ENCODE measurements around the gene EGLN3. TPM values are rescaled to one million over a fixed set of nuclear protein-coding genes. Genes with fewer than 3 reads are reported as not detected.

EGLN3 gene
- total and polyA plus RNA-seq, 2 of the 13 experiments (the other 11 are each of a cell fraction or from before 2014, with no cell fraction given) = 0.18 to 27.3 TPM

- TF ChIP-seq MAFK (conservative IDR thresholded peaks at IDR 0.05 in 1 of 2, IDR thresholded peaks at IDR 0.05 in 1 of 2; ENCODE audit: low read length in 2 of 2) (peak in 1 of 2 experiments; percentile 13; a peak in 1 of 4 replicates), ZNF563 (CRISPR knock-in tag; IDR thresholded peaks at IDR 0.05) (no peak), NFE2L2 (IDR thresholded peaks at IDR 0.05; ENCODE audit: low read length) (0 out of 2 replicates have a peak, but pooled peaks have one; percentile 16)
Measured at GRCh38 chr14:33916663-33917565, 34.0 kb downstream of the EGLN3 start (continued).

DNA sequence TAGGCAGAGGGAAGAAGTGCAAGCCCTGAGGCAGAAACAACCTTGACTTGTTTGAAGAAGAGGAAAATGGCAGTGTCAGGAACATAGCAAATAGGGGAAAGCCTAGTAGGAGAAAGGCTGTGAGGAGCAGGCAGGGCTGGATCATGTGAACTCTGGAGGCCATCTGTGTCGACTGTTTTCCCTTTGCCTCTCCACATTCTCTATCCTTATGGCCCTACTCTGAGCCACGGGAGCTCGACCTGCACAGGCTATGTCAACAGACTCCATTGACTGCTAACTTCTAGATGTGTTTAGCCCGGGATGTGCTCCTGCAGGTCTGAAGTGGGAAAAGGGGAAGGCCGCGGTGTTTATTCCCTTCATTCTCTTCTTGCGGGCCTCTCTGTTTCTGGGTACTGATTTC, 35.2 kb downstream of the EGLN3 start:
- in situ Hi-C loops (cut with HindIII; ENCODE audit: extremely low pct_ligation_motif_present, low pct_unique_long_range_greater_than_20kb) (no loop called here), intact Hi-C loops (cut with micrococcal nuclease; ENCODE audit: unreplicated experiment) (no loop called here)
- H3K36me3 ChIP-seq (replicated peaks in 1 of 2; ENCODE audit: control insufficient read depth in 1 of 2, insufficient read depth in 2 of 2, low read length in 2 of 2) = no peaks in the 10 kb centered on the region
- H3K4me3 ChIP-seq (replicated peaks in 1 of 3; ENCODE audit: insufficient read depth in 1 of 3, low read depth in 2 of 3, low read length in 3 of 3) = no peak overlapping the region
- no TSS peak for BruUV-seq (replicated peaks)
- 42% methylated on average over 7 of the region's 7 CpGs for WGBS (ENCODE audit: low lambda C conversion rate)
- peaks cover 14% of the 10 kb centered on the region for H3K4me1 ChIP-seq (ENCODE audit: insufficient read depth, low read length)
- H3K9me3 ChIP-seq (ENCODE audit: low read length) = no peaks in the 10 kb centered on the region
- no peak overlapping the region for H3K4me2 ChIP-seq (ENCODE audit: low read depth, low read length)
- no peak overlapping the region for H2AFZ ChIP-seq (ENCODE audit: low read length)
- H3K27me3 ChIP-seq (ENCODE audit: control insufficient read depth in 1 of 2, insufficient read depth in 2 of 2, low read length in 2 of 2) = no peaks in the 10 kb centered on the region
- H3K9ac ChIP-seq (ENCODE audit: insufficient read depth, low read depth, low read length) = no peak overlapping the region
- H3K27ac ChIP-seq (ENCODE audit: extremely low read length, insufficient read depth, low read length) = no peak overlapping the region
- peak; percentile 33 for TF ChIP-seq TEAD3 (CRISPR knock-in tag; optimal IDR thresholded peaks at IDR 0.05; ENCODE audit: borderline replicate concordance)
- TF ChIP-seq TAF1 (CRISPR knock-in tag; IDR thresholded peaks at IDR 0.05) = no peak
- no peak for TF ChIP-seq MXI1 (IDR thresholded peaks at IDR 0.05; ENCODE audit: borderline replicate concordance, low read depth, low read length)
- TF ChIP-seq UBTF (CRISPR knock-in tag; IDR thresholded peaks at IDR 0.05) = 0 out of 2 replicates have a peak, but pooled peaks have one; percentile 22
- H3K79me2 ChIP-seq (ENCODE audit: insufficient read depth, low read length) = no peaks in the 10 kb centered on the region
- ChIA-PET POLR2A (no interaction called here), CTCF (ENCODE audit: low intra/inter-chr PET ratio, low total read pairs) (no interaction called here)
- FAIRE-seq = no peak
- DNase-seq (ENCODE audit: low spot score) = no peak
- H4K20me1 ChIP-seq (ENCODE audit: insufficient read depth, low read length) = no peaks in the 10 kb centered on the region
- ATAC-seq = peak; percentile 15; the same call in 2 of the 3 replicates
